SH-SY5Y (cell line): ENCODE results near the gene SDK1.

Experiments
- GATA2 ChIP-seq: IDR thresholded peaks from 2 replicates; pipeline ENCODE4 v1.6.1; 2011; ENCODE audit warnings: mild to moderate bottlenecking, low read depth, low read length
- GATA3 ChIP-seq: IDR thresholded peaks from 2 replicates; pipeline ENCODE4 v1.6.1; 2011; ENCODE audit warnings: low read depth, mild to moderate bottlenecking, low read length, moderate library complexity

GRCh38 chr7:3960050-3960763, 659.2 kb downstream of the SDK1 start:
- TF ChIP-seq GATA2 (no peak), GATA3 (no peak)
